ENCODE data around the gene LRRFIP2. TPM values are rescaled to one million over a fixed set of nuclear protein-coding genes. Genes with fewer than 3 reads are reported as not detected.

The LRRFIP2 gene
- total RNA-seq, 1 experiment from 2014 or later: 40.2 TPM

DNA sequence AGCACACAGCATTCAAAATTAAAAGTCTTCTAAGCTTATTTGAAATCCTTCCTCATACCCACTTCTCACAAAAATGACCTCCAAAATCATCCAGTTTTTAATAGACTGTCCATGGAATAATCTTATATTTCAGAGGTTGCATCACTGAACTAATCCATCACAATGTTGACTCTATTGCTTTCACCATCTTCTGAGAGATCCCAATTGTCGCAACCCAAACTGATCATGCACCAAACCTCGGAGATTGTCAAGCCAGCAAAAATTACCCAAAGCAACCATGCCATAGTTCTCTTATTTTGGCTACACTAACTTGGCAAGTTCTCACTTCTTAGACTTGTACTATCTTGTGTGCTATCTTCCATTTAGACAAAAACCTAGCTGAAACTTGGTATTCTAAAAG lies 75.5 kb downstream of the LRRFIP2 start:
- TF ChIP-seq, protein P1, sequence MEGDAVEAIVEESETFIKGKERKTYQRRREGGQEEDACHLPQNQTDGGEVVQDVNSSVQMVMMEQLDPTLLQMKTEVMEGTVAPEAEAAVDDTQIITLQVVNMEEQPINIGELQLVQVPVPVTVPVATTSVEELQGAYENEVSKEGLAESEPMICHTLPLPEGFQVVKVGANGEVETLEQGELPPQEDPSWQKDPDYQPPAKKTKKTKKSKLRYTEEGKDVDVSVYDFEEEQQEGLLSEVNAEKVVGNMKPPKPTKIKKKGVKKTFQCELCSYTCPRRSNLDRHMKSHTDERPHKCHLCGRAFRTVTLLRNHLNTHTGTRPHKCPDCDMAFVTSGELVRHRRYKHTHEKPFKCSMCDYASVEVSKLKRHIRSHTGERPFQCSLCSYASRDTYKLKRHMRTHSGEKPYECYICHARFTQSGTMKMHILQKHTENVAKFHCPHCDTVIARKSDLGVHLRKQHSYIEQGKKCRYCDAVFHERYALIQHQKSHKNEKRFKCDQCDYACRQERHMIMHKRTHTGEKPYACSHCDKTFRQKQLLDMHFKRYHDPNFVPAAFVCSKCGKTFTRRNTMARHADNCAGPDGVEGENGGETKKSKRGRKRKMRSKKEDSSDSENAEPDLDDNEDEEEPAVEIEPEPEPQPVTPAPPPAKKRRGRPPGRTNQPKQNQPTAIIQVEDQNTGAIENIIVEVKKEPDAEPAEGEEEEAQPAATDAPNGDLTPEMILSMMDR (conservative IDR thresholded peaks at IDR 0.05; ENCODE audit: low read depth, low read length): no peak
- Histone ChIP-seq H3K27me3 (replicated peaks; ENCODE audit: insufficient read depth, low read depth, low read length, poor library complexity) (no peaks in the 10 kb centered on the region), H3K27ac (ENCODE audit: low read depth, low read length, poor library complexity, severe bottlenecking) (no peak overlapping the region), H3K4me1 (ENCODE audit: insufficient read depth, low read length, poor library complexity, severe bottlenecking) (peaks cover 14% of the 10 kb centered on the region), H3K36me3 (ENCODE audit: insufficient read depth, low read length, poor library complexity, severe bottlenecking) (no peaks in the 10 kb centered on the region), H3K4me3 (ENCODE audit: low read depth, low read length, poor library complexity, severe bottlenecking) (no peak overlapping the region), H3K9me3 (ENCODE audit: low read depth, low read length, poor library complexity, severe bottlenecking) (no peaks in the 10 kb centered on the region)
- POLR2A ChIA-PET (ENCODE audit: low non-redundant PET): no interaction called here
- CTCF ChIA-PET: no interaction called here
- DNase-seq (ENCODE audit: low spot score): no peak
- no TSS peak for BruUV-seq (replicated peaks)
- intact Hi-C loops (cut with micrococcal nuclease; ENCODE audit: unreplicated experiment): no loop called here

DNA sequence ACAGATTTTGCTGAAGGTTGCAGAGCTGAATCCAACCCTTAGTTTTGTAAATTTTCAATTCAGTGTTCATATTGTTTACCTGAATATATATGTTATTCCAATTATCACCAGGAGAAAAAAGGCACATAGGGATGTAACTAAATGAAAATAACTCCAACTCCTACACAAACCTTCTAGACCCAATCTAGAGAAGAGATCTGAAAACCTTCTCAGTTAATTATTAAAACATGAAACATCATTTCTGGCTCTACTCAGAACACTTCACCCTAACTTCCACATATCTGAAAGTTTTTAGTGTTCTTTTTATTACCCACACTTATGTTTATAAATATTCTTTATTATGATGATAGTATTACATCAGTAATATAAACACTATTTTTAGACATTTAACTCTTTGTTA lies 76.6 kb downstream of the LRRFIP2 start:
- DNase-seq (ENCODE audit: low spot score): no peak
- BruUV-seq (replicated peaks): no TSS peak
- Histone ChIP-seq H3K4me3 (ENCODE audit: low read depth, low read length, poor library complexity, severe bottlenecking) (no peak overlapping the region), H3K36me3 (ENCODE audit: insufficient read depth, low read length, poor library complexity, severe bottlenecking) (no peaks in the 10 kb centered on the region), H3K4me1 (ENCODE audit: insufficient read depth, low read length, poor library complexity, severe bottlenecking) (peaks cover 14% of the 10 kb centered on the region), H3K27ac (ENCODE audit: low read depth, low read length, poor library complexity, severe bottlenecking) (no peak overlapping the region), H3K27me3 (replicated peaks; ENCODE audit: insufficient read depth, low read depth, low read length, poor library complexity) (no peaks in the 10 kb centered on the region), H3K9me3 (ENCODE audit: low read depth, low read length, poor library complexity, severe bottlenecking) (no peaks in the 10 kb centered on the region)
- ChIA-PET POLR2A (ENCODE audit: low non-redundant PET) (no interaction called here), CTCF (no interaction called here)
- TF ChIP-seq, protein P1 (conservative IDR thresholded peaks at IDR 0.05; ENCODE audit: low read depth, low read length): no peak
- TF ChIP-seq EZH2 (IDR thresholded peaks at IDR 0.05; ENCODE audit: borderline replicate concordance, low read depth, low read length, poor library complexity, severe bottlenecking): no peak
- intact Hi-C loops (cut with micrococcal nuclease; ENCODE audit: unreplicated experiment): no loop called here

DNA sequence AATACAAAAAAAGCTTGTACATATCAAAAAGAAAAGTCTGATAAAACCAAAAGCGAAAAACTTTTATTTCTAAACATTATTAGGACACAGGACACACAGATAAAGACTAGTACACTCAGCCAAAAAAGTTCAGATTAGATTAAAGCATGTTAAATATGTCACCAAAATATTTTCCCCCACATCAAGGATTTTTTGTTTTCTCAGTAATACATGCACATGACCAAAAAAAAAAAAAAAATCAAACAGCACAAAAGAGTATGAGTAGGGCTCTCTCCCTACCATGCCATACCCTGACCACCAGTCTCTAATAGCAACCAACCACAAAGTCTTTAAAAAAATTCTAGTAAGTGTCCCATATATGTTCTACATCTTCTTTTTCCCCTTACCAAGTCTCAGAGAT lies 77.4 kb downstream of the LRRFIP2 start:
- peaks cover 14% of the 10 kb centered on the region for H3K4me1 ChIP-seq (ENCODE audit: insufficient read depth, low read length, poor library complexity, severe bottlenecking)
- H3K36me3 ChIP-seq (ENCODE audit: insufficient read depth, low read length, poor library complexity, severe bottlenecking): no peaks in the 10 kb centered on the region
- H3K9me3 ChIP-seq (ENCODE audit: low read depth, low read length, poor library complexity, severe bottlenecking): no peaks in the 10 kb centered on the region
- no peaks in the 10 kb centered on the region for H3K27me3 ChIP-seq (replicated peaks; ENCODE audit: insufficient read depth, low read depth, low read length, poor library complexity)
- no peak for DNase-seq (ENCODE audit: low spot score)
- ChIA-PET CTCF (no interaction called here), POLR2A (ENCODE audit: low non-redundant PET) (no interaction called here)
- no peak for TF ChIP-seq EZH2 (IDR thresholded peaks at IDR 0.05; ENCODE audit: borderline replicate concordance, low read depth, low read length, poor library complexity, severe bottlenecking)
- TF ChIP-seq, protein P1 (conservative IDR thresholded peaks at IDR 0.05; ENCODE audit: low read depth, low read length): no peak
- no peak overlapping the region for H3K4me3 ChIP-seq (ENCODE audit: low read depth, low read length, poor library complexity, severe bottlenecking)
- BruUV-seq (replicated peaks): no TSS peak
- intact Hi-C loops (cut with micrococcal nuclease; ENCODE audit: unreplicated experiment): no loop called here
- no peak overlapping the region for H3K27ac ChIP-seq (ENCODE audit: low read depth, low read length, poor library complexity, severe bottlenecking)
